ENCODE data around the gene CLIP3.
A peak's percentile ranks its signal among the peaks of the same experiment; 100 is the strongest.
"Not testable (repeated sequence)": the region's sequence is repeated elsewhere in the genome, so short reads cannot be mapped to it uniquely, and the experiment has no call there.

CLIP3 gene

GRCh38 chr19:36046443-36047050, 13.9 kb upstream of the CLIP3 start:
- no peak for DNase-seq (ENCODE audit: low spot score)

GRCh38 chr19:36043952-36044351, 11.3 kb upstream of the CLIP3 start:
- no peak for DNase-seq (ENCODE audit: low spot score)

- DNase-seq (ENCODE audit: low spot score): no peak
These were observed 9.2 kb upstream of the CLIP3 start for GRCh38 chr19:36041831-36042230.

DNA sequence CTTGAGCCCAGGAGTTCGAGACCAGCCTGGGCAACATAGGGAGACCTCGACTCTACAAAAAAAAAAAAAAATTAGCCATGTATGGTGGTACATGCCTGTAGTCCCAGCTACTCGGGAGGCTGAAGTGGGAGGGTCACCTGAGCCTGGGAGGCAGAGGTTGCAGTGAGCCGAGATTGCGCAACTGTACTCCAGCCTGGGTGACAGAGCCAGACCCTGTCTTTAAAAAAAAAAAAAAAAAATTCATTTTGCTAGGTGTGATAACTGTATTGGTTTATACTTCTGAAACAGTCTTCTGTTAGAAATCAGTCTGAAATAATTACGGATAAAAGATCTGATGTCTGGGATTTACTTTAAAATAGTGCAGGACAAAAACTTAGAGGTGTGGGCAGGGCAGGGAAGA, 8.4 kb upstream of the CLIP3 start:
- DNase-seq (ENCODE audit: low spot score): not testable (repeated sequence)

GRCh38 chr19:36040495-36040894, 7.8 kb upstream of the CLIP3 start:
- no peak for DNase-seq (ENCODE audit: low spot score)

DNA sequence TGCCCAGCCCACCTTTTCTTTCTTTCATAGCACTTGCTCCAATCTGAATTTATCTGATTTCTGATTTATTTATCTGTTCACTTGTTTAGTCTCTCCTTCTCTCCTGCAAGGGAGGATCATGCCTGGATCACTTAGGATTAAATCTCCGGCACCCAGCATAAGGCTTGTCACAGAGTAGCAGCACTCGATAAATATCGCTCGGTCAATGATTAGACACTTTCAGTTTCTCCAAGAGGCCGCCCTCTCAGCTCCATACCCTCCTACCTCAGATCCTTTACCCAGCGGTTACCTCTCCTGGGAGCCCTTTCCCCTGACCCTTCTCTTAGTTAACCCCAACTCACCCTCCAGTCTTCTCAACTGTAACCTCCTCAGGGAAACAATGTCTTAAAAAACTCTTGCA, 1.4 kb downstream of the CLIP3 start:
- no peak for DNase-seq (ENCODE audit: low spot score)

GRCh38 chr19:36030264-36031148, 2.2 kb downstream of the CLIP3 start:
- DNase-seq (ENCODE audit: low spot score): no peak

- DNase-seq (ENCODE audit: low spot score): no peak
These were observed 4.2 kb downstream of the CLIP3 start for GRCh38 chr19:36028313-36029041.

DNA sequence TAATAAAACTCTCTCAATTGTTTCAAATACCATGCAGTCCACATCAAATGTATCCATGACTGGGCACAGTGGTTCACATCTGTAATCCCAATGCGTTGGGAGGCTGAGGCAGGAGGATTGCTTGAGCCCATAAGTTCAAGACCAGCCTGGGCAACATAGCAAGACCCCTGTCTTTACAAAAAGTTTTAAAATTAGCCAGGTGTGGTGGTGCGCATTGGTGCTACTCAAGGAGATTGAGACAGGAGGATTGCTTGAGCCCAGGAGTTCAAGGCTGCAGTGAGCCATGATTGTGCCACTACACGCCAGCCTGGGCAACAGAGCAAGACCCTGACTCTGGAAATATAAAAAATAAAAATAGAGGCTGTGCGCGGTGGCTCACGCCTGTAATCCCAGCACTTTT, 5.0 kb downstream of the CLIP3 start:
- DNase-seq (ENCODE audit: low spot score): no peak

DNA sequence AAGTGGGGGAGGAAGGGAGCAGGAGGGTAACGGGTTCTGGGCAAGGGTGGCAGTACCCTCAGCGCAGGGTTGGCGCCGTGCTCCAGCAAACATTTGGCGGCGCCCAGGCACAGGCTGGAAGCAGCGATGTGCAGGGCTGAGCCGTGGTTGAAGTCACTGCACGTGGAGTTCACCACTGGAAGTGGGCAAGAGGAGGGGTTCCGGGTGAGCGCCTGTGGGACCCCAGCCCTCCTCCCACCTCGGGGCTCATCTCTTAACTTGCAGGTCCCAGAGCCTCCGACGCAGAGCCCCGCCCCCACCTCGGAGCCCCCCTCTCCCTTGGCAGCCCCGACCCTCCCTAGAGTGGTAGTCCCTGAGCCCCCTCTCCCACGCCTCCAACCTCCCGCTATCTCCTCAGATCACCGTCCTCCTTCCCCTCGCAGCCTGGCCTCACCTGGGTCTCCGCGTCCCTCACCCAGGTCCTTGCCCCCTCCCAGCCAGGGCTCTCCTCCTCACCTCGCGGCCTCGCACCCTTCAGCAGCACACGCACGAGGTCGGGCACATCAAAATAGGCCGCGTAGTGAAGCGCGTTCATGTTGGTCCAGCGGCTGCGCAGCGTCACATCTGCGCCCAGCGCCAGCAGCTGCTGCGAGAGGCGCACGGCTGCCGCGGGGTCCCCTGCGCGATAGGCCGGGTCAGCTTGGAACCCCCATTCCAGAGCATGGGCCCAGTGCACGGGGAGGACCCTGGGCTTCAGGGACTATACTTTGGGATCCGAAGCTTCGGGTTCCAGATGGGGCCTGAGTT, 6.4 kb downstream of the CLIP3 start:
- DNase-seq (ENCODE audit: low spot score): no peak

- DNase-seq (ENCODE audit: low spot score): no peak
These were observed 7.1 kb downstream of the CLIP3 start for GRCh38 chr19:36025541-36025940.

- DNase-seq (ENCODE audit: low spot score): no peak
These were observed 9.2 kb downstream of the CLIP3 start for GRCh38 chr19:36023432-36023831.

DNA sequence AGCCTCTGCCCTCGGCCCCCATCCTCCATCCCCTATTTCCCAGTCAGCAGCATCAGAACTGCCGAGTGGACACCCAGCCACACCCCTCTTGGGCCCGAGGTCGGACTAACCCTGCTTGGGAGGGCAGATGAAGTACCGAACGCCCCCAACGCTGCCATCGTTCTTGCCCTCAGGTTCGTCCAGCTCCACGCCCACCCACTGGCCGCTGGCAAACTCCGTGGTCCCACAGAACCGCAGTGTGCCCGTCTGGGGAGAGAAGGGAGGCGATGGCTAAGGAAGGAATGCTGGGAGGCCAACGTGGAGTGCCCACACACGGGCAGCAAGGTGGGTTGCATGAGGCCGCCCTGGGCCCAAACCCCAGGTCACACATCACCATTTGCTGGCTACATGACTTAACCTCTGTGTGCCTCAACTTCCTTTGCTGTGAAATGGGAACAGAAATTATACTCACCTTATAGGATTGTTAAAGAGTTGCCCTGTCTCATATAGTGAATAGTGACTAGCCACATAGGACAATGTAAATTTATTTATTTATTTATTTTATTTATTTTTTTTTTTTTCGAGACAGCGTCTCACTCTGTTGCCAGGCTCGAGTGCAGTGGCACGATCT, 13.5 kb downstream of the CLIP3 start:
- DNase-seq (ENCODE audit: low spot score): no peak

DNA sequence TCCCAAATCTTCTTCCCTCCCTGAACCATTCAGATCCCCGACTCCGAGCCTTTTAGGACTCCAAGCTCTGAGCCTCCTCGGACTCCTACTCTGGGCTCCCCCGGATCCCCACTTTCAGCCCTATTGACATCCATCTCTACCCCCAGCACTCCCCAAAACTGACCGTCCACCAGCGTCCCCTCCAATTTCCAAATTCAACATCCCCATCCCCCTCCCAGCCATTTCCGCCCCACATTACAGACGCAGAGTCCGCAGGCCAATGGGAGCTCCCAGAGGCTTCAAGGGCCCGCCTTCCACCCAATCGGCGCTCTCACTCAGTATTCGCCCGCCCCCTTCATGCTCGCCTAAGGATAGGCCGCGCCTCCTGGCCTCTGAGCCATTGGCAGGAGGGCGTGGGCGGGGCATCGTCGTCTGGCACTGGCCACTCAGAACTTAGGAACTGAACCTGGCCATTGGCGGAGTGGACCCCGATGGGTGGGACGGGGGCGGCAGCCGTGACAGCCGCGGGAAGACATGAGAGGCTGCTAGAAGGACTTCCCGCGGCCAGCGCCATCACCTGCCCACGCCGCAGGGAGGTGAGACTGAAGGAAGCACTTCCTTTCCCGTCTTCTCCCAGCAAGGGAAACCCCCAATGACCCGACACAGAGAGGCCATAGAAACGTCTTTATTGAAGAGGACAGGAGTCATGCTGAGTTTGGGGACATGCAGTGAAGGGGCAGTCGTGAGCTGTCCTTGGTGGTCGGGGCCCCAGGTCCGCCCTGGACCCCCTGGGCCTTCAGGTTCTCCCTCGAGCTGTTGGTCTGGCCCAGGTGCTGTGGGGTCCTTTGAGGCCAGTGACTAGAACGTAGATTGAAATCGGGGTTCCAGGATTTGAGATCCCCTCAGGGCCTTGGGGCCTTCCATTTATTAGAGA, 18.4 kb downstream of the CLIP3 start, which contains the start of gene ALKBH6:
ALKBH6 (minus strand) TSS at position 202 of the 913 bp plus-strand sequence. CDS start 816 bp downstream, outside the sequence.
- DNase-seq (ENCODE audit: low spot score): peak; percentile 99

- peak; percentile 55 for DNase-seq (ENCODE audit: low spot score)
These were observed 19.2 kb downstream of the CLIP3 start for GRCh38 chr19:36013280-36014011.

- DNase-seq (ENCODE audit: low spot score): no peak
These were observed 22.3 kb downstream of the CLIP3 start for GRCh38 chr19:36010402-36010801.

GRCh38 chr19:36009633-36010379, 22.9 kb downstream of the CLIP3 start:
- DNase-seq (ENCODE audit: low spot score): no peak

GRCh38 chr19:36009220-36009619, 23.5 kb downstream of the CLIP3 start:
- DNase-seq (ENCODE audit: low spot score): peak; percentile 44

All from hematopoietic multipotent progenitor cell treated with erythropoietin and hydrocortisone succinate and interleukin-3 and kit ligand, for 15 days (in vitro differentiated cells).